ENCODE measurements around the gene PHGDH.
"Not testable (repeated sequence)": the region's sequence is repeated elsewhere in the genome, so short reads cannot be mapped to it uniquely, and the experiment has no call there.

Gene PHGDH

GRCh38 chr1:119711804-119712341 is at the start of gene PHGDH:
PHGDH (plus strand) TSS chr1:119711934; CDS start chr1:119712023, 89 bp downstream.
- peak; percentile 42 to 52 for DNase-seq (ENCODE audit: low read depth in 2 of 2)

- no peak for DNase-seq (ENCODE audit: low read depth in 2 of 2)
Measured at GRCh38 chr1:119662034-119662437, 49.7 kb upstream of the PHGDH start.

GRCh38 chr1:119664067-119664466 is 47.7 kb upstream of the PHGDH start:
- DNase-seq (ENCODE audit: low read depth in 2 of 2) = no peak

- no peak for DNase-seq (ENCODE audit: low read depth in 2 of 2)
Measured at GRCh38 chr1:119667173-119667572, 44.6 kb upstream of the PHGDH start.

GRCh38 chr1:119670898-119671297 is 40.8 kb upstream of the PHGDH start:
- no peak for DNase-seq (ENCODE audit: low read depth in 2 of 2)

- DNase-seq (ENCODE audit: low read depth in 2 of 2) = no peak
Measured at GRCh38 chr1:119673171-119673940, 38.4 kb upstream of the PHGDH start.

GRCh38 chr1:119674111-119674526 is 37.6 kb upstream of the PHGDH start:
- no peak for DNase-seq (ENCODE audit: low read depth in 2 of 2)

- DNase-seq (ENCODE audit: low read depth in 2 of 2) = peak; percentile 14 to 31
Measured at GRCh38 chr1:119674835-119675289, 36.9 kb upstream of the PHGDH start.

GRCh38 chr1:119675349-119676345 is 36.1 kb upstream of the PHGDH start:
- DNase-seq (ENCODE audit: low read depth in 2 of 2) = peak; percentile 61 to 62

GRCh38 chr1:119676571-119677206 is 35.0 kb upstream of the PHGDH start:
- no peak for DNase-seq (ENCODE audit: low read depth in 2 of 2)

- DNase-seq (ENCODE audit: low read depth in 2 of 2) = no peak
Measured at GRCh38 chr1:119679223-119679622, 32.5 kb upstream of the PHGDH start.

GRCh38 chr1:119680193-119680592 is 31.5 kb upstream of the PHGDH start:
- no peak for DNase-seq (ENCODE audit: low read depth in 2 of 2)

- DNase-seq (ENCODE audit: low read depth in 2 of 2) = no peak
Measured at GRCh38 chr1:119680723-119681122, 31.0 kb upstream of the PHGDH start.

GRCh38 chr1:119681560-119681959 is 30.2 kb upstream of the PHGDH start:
- no peak for DNase-seq (ENCODE audit: low read depth in 2 of 2)

GRCh38 chr1:119682141-119682540 is 29.6 kb upstream of the PHGDH start:
- no peak for DNase-seq (ENCODE audit: low read depth in 2 of 2)

GRCh38 chr1:119683893-119684292 is 27.8 kb upstream of the PHGDH start:
- no peak for DNase-seq (ENCODE audit: low read depth in 2 of 2)

- DNase-seq (ENCODE audit: low read depth in 2 of 2) = no peak
Measured at GRCh38 chr1:119686661-119687060, 25.1 kb upstream of the PHGDH start.

- no peak for DNase-seq (ENCODE audit: low read depth in 2 of 2)
Measured at GRCh38 chr1:119687434-119688079, 24.2 kb upstream of the PHGDH start.

GRCh38 chr1:119688810-119689209 is 22.9 kb upstream of the PHGDH start:
- no peak for DNase-seq (ENCODE audit: low read depth in 2 of 2)

- DNase-seq (ENCODE audit: low read depth in 2 of 2) = no peak
Measured at GRCh38 chr1:119689511-119689910, 22.2 kb upstream of the PHGDH start.

- DNase-seq (ENCODE audit: low read depth in 2 of 2) = not testable (repeated sequence)
Measured at GRCh38 chr1:119696863-119697262, 14.9 kb upstream of the PHGDH start.

Data from stimulated activated CD4-positive, alpha-beta T cell treated with anti-CD3 and anti-CD28 coated beads, Interleukin-4, amount 100 ng/mL, for 48 hours (primary cell).